Breast epithelium (tissue), 4 donors: Measurements from ENCODE around the gene OSBPL5. TPM values are rescaled to one million over a fixed set of nuclear protein-coding genes. Genes with fewer than 3 reads are reported as not detected.

Experiments
- DNase-seq, 2 donors: peaks; one replicate each; pipeline ENCODE4 v3.0.0-alpha.2; 2019; ENCODE audit warnings: low spot score in 2 of 2
- H3K27ac ChIP-seq, 2 donors: fragments of 200-600 bp; sonication (generic) in 1 of 2; one replicate each; pipeline ENCODE4 v1.5.1; 2016 to 2019; ENCODE audit warnings: mild to moderate bottlenecking in 1 of 2
- H3K27me3 ChIP-seq, 2 donors: fragments of 200-600 bp; sonication (generic) in 1 of 2; one replicate each; pipeline versions ENCODE4 v1.5.1 to v1.6.0; 2017 to 2019; ENCODE audit warnings: control low read depth in 1 of 2, mild to moderate bottlenecking in 1 of 2
- H3K36me3 ChIP-seq: fragments of 200-600 bp; one replicate; pipeline ENCODE4 v1.5.1; 2019
- H3K4me1 ChIP-seq, 2 donors: fragments of 200-600 bp; sonication (generic); one replicate each; pipeline ENCODE4 v1.5.1; 2016 to 2019; ENCODE audit warnings: control low read depth in 1 of 2
- H3K4me3 ChIP-seq, 3 donors: fragments of 200-600 bp; sonication (generic); 1 replicate in 2 of 3; 2 replicates in 1 of 3; pipeline ENCODE4 v1.5.1; 2016 to 2019; ENCODE audit warnings: mild to moderate bottlenecking in 3 of 3, moderate library complexity in 2 of 3
- H3K9me3 ChIP-seq, 2 donors: fragments of 200-600 bp; sonication (generic) in 1 of 2; one replicate each; pipeline ENCODE4 v1.5.1; 2016 to 2019; ENCODE audit warnings: control low read depth in 1 of 2
- CTCF ChIP-seq, 3 donors: fragments of 450-650 bp; IDR thresholded peaks; one replicate each; pipeline ENCODE4 v1.5.1; 2016 to 2017; ENCODE audit warnings: antibody characterized with exemption in 3 of 3, mild to moderate bottlenecking in 3 of 3, moderate library complexity in 3 of 3
- POLR2A ChIP-seq: fragments of 450-650 bp; IDR thresholded peaks from one replicate; pipeline ENCODE4 v1.6.1; 2016; ENCODE audit warnings: antibody characterized with exemption, mild to moderate bottlenecking, moderate library complexity
- POLR2AphosphoS5 ChIP-seq, 3 donors: sonication (generic); formaldehyde crosslinking; IDR thresholded peaks; one replicate each; pipeline ENCODE4 v1.6.1; 2017; ENCODE audit warnings: antibody characterized with exemption in 3 of 3
- intact Hi-C: fragments of 100-400 bp; cut with DNase I; formaldehyde crosslinking; loops from one replicate; pipeline ENCODE4 v1.15.1; 2023; ENCODE audit warnings: low total_unique reads
- total RNA-seq, 3 donors: library from RNA; depleted of rRNA; stranded (reverse); fragments of >200 nt; gene quantifications; one replicate each; pipeline ENCODE4 v1.1.0, GENCODE V29; 2016

Gene OSBPL5
- total RNA-seq, 3 donors from 2014 or later, result 25.3 to 64.2 (median 27.8) TPM

GRCh38 chr11:3044004-3044403, 121.1 kb downstream of the OSBPL5 start:
- intact Hi-C loops, result loop anchor here (10.0 kb wide), 1 partner anchor 321 kb away; no protein-coding TSS in a partner anchor
- H3K4me3 ChIP-seq, result no peak overlapping the region
- TF ChIP-seq POLR2AphosphoS5 (IDR thresholded peaks at IDR 0.05) (no peak), CTCF (IDR thresholded peaks at IDR 0.05) (no peak), POLR2A (no peak)
- no peaks in the 10 kb centered on the region for H3K36me3 ChIP-seq
- no peak for DNase-seq
- H3K27me3 ChIP-seq, result no peaks in the 10 kb centered on the region
- peaks cover 0 to 16% of the 10 kb centered on the region in 2 donors for H3K4me1 ChIP-seq
- no peaks in the 10 kb centered on the region for H3K9me3 ChIP-seq
- H3K27ac ChIP-seq, result peak overlapping the region; percentile 86 to 88

GRCh38 chr11:3043315-3043871, 121.7 kb downstream of the OSBPL5 start:
- Histone ChIP-seq H3K4me1 (peaks cover 0 to 16% of the 10 kb centered on the region in 2 donors), H3K36me3 (no peaks in the 10 kb centered on the region), H3K4me3 (no peak overlapping the region), H3K9me3 (no peaks in the 10 kb centered on the region), H3K27ac (peak overlapping the region; percentile 86 to 88), H3K27me3 (no peaks in the 10 kb centered on the region)
- DNase-seq, result peak; percentile 72 to 89
- intact Hi-C loops, result loop anchor here (10.0 kb wide), 1 partner anchor 321 kb away; no protein-coding TSS in a partner anchor
- TF ChIP-seq POLR2A (no peak), CTCF (IDR thresholded peaks at IDR 0.05) (no peak), POLR2AphosphoS5 (IDR thresholded peaks at IDR 0.05) (peak in 2 of 3 donors; percentile 29 to 39)

- no peak for DNase-seq
- H3K4me1 ChIP-seq, result peaks cover 0 to 16% of the 10 kb centered on the region in 2 donors
- H3K4me3 ChIP-seq, result no peak overlapping the region
- intact Hi-C loops, result loop anchor here (10.0 kb wide), 1 partner anchor 322 kb away; no protein-coding TSS in a partner anchor
- no peaks in the 10 kb centered on the region for H3K36me3 ChIP-seq
- no peaks in the 10 kb centered on the region for H3K27me3 ChIP-seq
- no peaks in the 10 kb centered on the region for H3K9me3 ChIP-seq
- H3K27ac ChIP-seq, result peak overlapping the region; percentile 86 to 88
- no peak for TF ChIP-seq CTCF (IDR thresholded peaks at IDR 0.05)
- no peak for TF ChIP-seq POLR2A
- TF ChIP-seq POLR2AphosphoS5 (IDR thresholded peaks at IDR 0.05), result no peak
These were observed 122.4 kb downstream of the OSBPL5 start for GRCh38 chr11:3042496-3043314.

- Histone ChIP-seq H3K36me3 (no peaks in the 10 kb centered on the region), H3K9me3 (no peaks in the 10 kb centered on the region), H3K27me3 (no peaks in the 10 kb centered on the region), H3K27ac (peak overlapping the region; percentile 13 to 86), H3K4me1 (peaks cover 0 to 16% of the 10 kb centered on the region in 2 donors), H3K4me3 (no peak overlapping the region)
- intact Hi-C loops, result loop anchor here (10.0 kb wide), 1 partner anchor 323 kb away; no protein-coding TSS in a partner anchor
- DNase-seq, result peak; percentile 68 to 79
- TF ChIP-seq POLR2AphosphoS5 (IDR thresholded peaks at IDR 0.05) (no peak), POLR2A (no peak), CTCF (IDR thresholded peaks at IDR 0.05) (no peak)
These were observed 123.2 kb downstream of the OSBPL5 start for GRCh38 chr11:3041699-3042441.
